ENCODE data around the gene CYP19A1.

- TF ChIP-seq CTCF (IDR thresholded peaks at IDR 0.05; ENCODE audit: poor library complexity) (no peak), EZH2 (IDR thresholded peaks at IDR 0.05; ENCODE audit: borderline replicate concordance) (no peak), EZH2phosphoT487 (IDR thresholded peaks at IDR 0.05; ENCODE audit: low read depth, severe bottlenecking, unreplicated experiment) (no peak)
These were observed 39.0 kb downstream of the CYP19A1 start for GRCh38 chr15:51299187-51300015.
